AG09319 (cell line): ENCODE measurements around the gene ENDOD1.

Source experiments
- DNase-seq: peaks from one replicate; pipeline ENCODE4 v3.0.0-alpha.2; 2010; ENCODE audit warnings: low read depth; ENCODE audit errors: extremely low read depth
- TF ChIP-seq, protein P1 (sequence below): IDR thresholded peaks from 2 replicates; pipeline ENCODE4 v1.5.1; 2011; ENCODE audit warnings: low read depth, mild to moderate bottlenecking, inconsistent platforms, low read length, moderate library complexity

Gene ENDOD1

DNA sequence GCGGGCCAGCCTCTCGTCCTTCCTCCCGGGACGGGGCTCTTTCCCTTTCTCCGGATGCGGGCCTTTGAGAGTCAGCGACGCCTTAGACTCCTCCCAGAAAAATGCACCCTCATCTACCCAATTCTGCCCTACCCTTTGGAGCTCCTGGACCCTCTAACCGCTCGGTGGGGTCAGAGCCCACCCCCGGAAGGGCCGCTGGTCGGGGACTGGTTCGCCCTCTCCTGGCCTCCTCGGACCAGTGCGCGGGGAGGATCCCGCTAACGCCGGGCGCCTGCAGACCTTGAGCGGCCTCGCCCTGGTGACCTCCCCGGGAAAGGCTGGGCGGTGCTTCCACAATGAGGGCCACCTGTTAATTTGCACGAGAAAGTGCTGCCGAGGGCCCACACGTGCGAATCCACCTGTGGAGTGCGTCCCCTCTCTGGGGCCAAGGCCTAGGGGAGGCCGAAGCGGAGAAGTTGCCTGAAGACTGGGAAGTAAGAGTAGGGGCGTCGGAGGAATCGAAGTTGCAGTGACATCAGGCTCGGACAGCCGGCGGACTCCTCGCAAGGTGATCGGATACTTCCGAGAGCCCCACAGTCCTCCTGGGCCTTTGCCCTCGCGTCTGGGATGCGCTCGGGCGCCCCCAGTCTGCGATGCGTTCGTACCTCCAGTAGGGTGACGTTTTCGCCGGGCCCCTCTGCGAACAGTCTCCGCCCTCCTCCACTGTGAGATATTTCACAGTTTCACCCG lies 61.5 kb downstream of the ENDOD1 start:
- DNase-seq, result peak; percentile 72
- TF ChIP-seq, protein P1, sequence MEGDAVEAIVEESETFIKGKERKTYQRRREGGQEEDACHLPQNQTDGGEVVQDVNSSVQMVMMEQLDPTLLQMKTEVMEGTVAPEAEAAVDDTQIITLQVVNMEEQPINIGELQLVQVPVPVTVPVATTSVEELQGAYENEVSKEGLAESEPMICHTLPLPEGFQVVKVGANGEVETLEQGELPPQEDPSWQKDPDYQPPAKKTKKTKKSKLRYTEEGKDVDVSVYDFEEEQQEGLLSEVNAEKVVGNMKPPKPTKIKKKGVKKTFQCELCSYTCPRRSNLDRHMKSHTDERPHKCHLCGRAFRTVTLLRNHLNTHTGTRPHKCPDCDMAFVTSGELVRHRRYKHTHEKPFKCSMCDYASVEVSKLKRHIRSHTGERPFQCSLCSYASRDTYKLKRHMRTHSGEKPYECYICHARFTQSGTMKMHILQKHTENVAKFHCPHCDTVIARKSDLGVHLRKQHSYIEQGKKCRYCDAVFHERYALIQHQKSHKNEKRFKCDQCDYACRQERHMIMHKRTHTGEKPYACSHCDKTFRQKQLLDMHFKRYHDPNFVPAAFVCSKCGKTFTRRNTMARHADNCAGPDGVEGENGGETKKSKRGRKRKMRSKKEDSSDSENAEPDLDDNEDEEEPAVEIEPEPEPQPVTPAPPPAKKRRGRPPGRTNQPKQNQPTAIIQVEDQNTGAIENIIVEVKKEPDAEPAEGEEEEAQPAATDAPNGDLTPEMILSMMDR, result peak; percentile 71

DNA sequence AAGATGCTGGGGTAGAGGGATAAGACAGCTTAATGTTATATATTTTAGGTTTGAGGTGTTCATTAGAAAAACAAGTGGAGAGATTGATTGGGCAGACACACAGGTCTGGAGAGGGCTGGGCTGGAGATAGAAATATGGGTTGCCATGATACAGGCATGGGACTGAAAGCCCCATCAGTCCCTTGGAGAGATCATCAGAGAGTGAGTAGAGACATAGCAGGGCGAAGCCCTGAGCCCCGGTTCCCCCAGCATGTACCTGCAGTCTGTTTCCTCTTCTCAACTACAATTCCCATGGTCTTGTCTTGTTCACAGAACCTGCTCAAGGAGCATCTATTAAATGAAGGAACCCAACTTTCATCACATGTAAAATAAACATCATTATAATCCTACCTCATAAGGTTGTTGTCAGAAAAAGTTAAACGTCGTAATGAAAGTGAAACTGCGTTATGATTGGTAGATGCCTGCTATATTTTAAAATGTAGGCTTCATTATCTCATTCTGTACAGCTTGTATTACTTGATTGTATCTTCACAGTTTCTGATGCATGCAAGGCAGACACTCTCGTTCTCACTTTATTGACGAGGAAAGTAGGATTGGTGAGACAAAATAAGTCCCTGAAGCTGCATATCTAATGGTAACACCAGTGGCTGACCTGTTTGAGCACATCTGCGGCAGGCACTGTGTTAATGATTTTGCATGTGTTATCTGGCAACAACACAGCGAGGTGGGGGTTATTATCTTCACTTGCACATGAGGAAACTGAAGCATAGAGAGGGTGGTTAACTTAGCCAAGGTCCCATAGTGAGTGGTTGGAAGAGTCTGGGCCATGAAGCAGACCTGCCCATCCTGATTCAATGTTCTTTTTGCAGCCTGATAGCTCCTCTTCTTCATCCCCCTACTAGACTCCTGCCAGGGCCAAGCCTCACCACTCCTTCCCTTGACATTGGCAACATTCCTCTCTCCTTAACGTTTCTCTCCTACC lies 63.5 kb downstream of the ENDOD1 start:
- TF ChIP-seq, protein P1, result no peak
- DNase-seq, result no peak

DNA sequence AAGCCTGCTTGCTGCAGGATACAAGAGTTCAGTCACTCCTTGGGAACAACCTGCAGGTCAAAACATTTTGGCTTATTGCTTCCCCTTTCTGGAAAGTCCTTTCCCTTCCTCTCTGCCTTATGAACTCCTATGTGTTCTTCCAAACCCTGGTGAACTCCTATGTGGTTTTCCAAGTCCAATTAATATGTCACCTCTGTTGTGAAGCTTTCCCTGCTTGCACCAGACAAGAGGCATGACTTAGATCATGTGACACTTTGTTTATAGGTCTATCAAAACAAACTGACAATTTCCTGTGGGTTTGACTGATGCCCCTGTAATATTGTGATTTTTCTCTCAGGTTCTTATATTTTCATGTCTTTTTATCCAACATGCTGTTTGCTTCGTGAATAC lies 64.2 kb downstream of the ENDOD1 start:
- no peak for DNase-seq
- TF ChIP-seq, protein P1, result no peak

DNA sequence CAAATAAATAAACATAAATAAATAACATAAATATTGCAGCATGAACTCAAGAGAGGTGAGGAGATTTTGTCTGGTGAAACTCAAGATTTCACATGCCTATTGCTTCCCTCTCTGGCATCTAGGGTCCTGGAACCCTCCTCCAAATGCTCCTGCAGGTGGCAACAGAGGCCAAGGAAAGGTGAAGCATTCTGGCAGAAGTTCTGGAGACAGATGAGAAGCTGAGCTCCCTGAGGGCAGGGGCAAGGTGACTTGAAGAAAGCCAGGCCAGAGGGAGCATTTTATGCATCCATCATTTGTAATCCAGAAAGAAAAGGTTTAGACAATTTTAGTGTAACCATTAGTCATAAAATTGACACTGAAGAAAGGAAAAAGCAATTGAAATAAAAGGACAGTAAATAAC lies 64.9 kb downstream of the ENDOD1 start:
- TF ChIP-seq, protein P1, result peak; percentile 58
- DNase-seq, result no peak

DNA sequence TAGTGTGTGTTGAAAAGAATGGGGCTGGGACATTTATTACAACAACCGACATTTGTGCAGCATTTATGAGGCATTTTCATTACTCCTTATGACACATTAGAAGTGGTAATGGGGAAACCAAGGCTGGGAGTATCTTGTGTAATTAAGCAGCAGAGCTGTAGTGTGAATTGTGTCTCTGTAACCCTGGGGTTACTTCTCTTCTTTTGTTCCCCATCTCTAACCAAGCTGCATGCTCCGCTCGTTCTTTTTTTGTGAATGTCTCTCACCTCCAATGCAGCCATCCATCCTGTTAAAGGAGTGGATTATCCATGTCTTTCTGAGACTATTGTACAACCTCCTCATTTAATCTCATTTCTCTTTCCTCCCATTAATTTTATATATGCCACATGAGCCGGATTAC lies 65.7 kb downstream of the ENDOD1 start:
- TF ChIP-seq, protein P1, result no peak
- DNase-seq, result no peak

DNA sequence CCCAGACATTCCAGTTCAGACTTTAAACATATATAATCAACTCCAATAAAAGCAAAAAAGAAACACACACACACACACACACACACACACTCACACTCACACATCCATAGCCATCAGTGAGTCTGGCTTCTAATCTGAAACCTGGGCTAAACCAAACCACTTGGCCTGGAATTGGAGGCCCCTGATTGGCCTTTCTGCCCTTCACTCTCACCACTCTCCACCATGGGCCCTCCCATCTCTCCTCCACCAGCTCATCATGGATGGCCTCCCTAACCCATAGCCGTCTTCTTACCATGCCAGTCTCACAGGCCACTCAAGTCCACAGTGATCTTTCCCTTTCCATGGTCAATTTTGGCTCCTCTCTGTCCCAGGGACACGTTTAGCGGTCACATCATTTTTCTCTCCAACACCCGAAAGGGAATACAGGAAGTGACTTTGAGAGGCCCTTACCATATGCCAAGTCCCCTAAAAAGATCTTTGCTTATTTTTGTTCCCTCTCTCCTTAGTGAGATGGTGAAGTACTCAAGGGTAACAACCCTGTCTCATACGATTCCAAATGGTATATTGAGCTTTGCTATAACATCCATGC lies 66.6 kb downstream of the ENDOD1 start:
- DNase-seq, result no peak
- TF ChIP-seq, protein P1, result no peak
